Measurements from ENCODE around the gene F13B.

Gene F13B

GRCh38 chr1:197080323-197080722 is 13.3 kb upstream of the F13B start:
- no peak for DNase-seq (ENCODE audit: low spot score)
- no peak for TF ChIP-seq CTCF (IDR thresholded peaks at IDR 0.05; ENCODE audit: borderline replicate concordance, control extremely low read depth, extremely low read depth, insufficient read depth, missing control alignments)
- in situ Hi-C loops (cut with MboI; ENCODE audit: low sequenced_read_pairs, unreplicated experiment), result no loop called here

GRCh38 chr1:197076585-197076984 is 9.5 kb upstream of the F13B start:
- DNase-seq (ENCODE audit: low spot score), result no peak
- in situ Hi-C loops (cut with MboI; ENCODE audit: low sequenced_read_pairs, unreplicated experiment), result no loop called here
- TF ChIP-seq CTCF (IDR thresholded peaks at IDR 0.05; ENCODE audit: borderline replicate concordance, control extremely low read depth, extremely low read depth, insufficient read depth, missing control alignments), result no peak

GRCh38 chr1:197073978-197074377 is 6.9 kb upstream of the F13B start:
- no peak for TF ChIP-seq CTCF (IDR thresholded peaks at IDR 0.05; ENCODE audit: borderline replicate concordance, control extremely low read depth, extremely low read depth, insufficient read depth, missing control alignments)
- DNase-seq (ENCODE audit: low spot score), result no peak
- in situ Hi-C loops (cut with MboI; ENCODE audit: low sequenced_read_pairs, unreplicated experiment), result no loop called here

- DNase-seq (ENCODE audit: low spot score), result no peak
- in situ Hi-C loops (cut with MboI; ENCODE audit: low sequenced_read_pairs, unreplicated experiment), result no loop called here
- TF ChIP-seq CTCF (IDR thresholded peaks at IDR 0.05; ENCODE audit: borderline replicate concordance, control extremely low read depth, extremely low read depth, insufficient read depth, missing control alignments), result no peak
These were observed 378 bp upstream of the F13B start for GRCh38 chr1:197067457-197067818.

GRCh38 chr1:197066277-197066676 is 783 bp downstream of the F13B start:
- TF ChIP-seq CTCF (IDR thresholded peaks at IDR 0.05; ENCODE audit: borderline replicate concordance, control extremely low read depth, extremely low read depth, insufficient read depth, missing control alignments), result no peak
- in situ Hi-C loops (cut with MboI; ENCODE audit: low sequenced_read_pairs, unreplicated experiment), result no loop called here
- DNase-seq (ENCODE audit: low spot score), result no peak

- DNase-seq (ENCODE audit: low spot score), result no peak
- TF ChIP-seq CTCF (IDR thresholded peaks at IDR 0.05; ENCODE audit: borderline replicate concordance, control extremely low read depth, extremely low read depth, insufficient read depth, missing control alignments), result no peak
- in situ Hi-C loops (cut with MboI; ENCODE audit: low sequenced_read_pairs, unreplicated experiment), result no loop called here
These were observed 1.5 kb downstream of the F13B start for GRCh38 chr1:197065559-197065958.

- no peak for DNase-seq (ENCODE audit: low spot score)
- in situ Hi-C loops (cut with MboI; ENCODE audit: low sequenced_read_pairs, unreplicated experiment), result no loop called here
- no peak for TF ChIP-seq CTCF (IDR thresholded peaks at IDR 0.05; ENCODE audit: borderline replicate concordance, control extremely low read depth, extremely low read depth, insufficient read depth, missing control alignments)
These were observed 3.8 kb downstream of the F13B start for GRCh38 chr1:197063212-197063611.

Measured in GM13976 (cell line).